Muscle of leg (tissue), 16 donors: Measurements from ENCODE around the gene MASTL. TPM values are rescaled to one million over a fixed set of nuclear protein-coding genes. Genes with fewer than 3 reads are reported as not detected.

ENCODE experiments used
- DNase-seq: peaks from one replicate; pipeline ENCODE4 v3.0.0; 2013
- H3K27ac ChIP-seq: one replicate; pipeline ENCODE4 v1.5.1; 2013; ENCODE audit warnings: mild to moderate bottlenecking, low read length, control low read depth
- H3K27me3 ChIP-seq: one replicate; pipeline ENCODE4 v1.6.1; 2013; ENCODE audit warnings: low read length; ENCODE audit not compliant: control insufficient read depth, insufficient read depth
- H3K36me3 ChIP-seq: one replicate; pipeline ENCODE4 v1.6.1; 2013; ENCODE audit warnings: low read length; ENCODE audit not compliant: control insufficient read depth, insufficient read depth
- H3K4me1 ChIP-seq: one replicate; pipeline ENCODE4 v1.6.1; 2013; ENCODE audit warnings: low read length; ENCODE audit not compliant: control insufficient read depth, insufficient read depth
- H3K4me3 ChIP-seq: one replicate; pipeline ENCODE4 v1.5.1; 2013; ENCODE audit warnings: low read length, control low read depth
- H3K9me3 ChIP-seq: replicated peaks from 2 replicates; pipeline ENCODE4 v1.6.1; 2013; ENCODE audit warnings: low read depth, low read length; ENCODE audit not compliant: control insufficient read depth
- WGBS: methylation state at CpG from one replicate; pipeline ENCODE4 v1.1.5; 2013; ENCODE audit warnings: missing lambda C conversion rate; ENCODE audit not compliant: insufficient coverage; 5-methylcytosine and 5-hydroxymethylcytosine counted together
- long read RNA-seq, 11 donors: transcript quantifications; one replicate each; lab custom pipeline, GENCODE V29; 2026
- polyA plus RNA-seq, 8 donors: library from polyadenylated mRNA; unstranded; fragments of 120-200 nt; gene quantifications; one replicate each; pipeline versions ENCODE4 v1.2.1 to v1.2.3, GENCODE V29; 2013; ENCODE audit warnings: inconsistent platforms in 1 of 8, low replicate concordance in 1 of 8; ENCODE audit not compliant: insufficient read length in 8 of 8, insufficient read depth in 1 of 8
- total RNA-seq: library from RNA; stranded (reverse); fragments of 120-200 nt; gene quantifications from one replicate; pipeline ENCODE4 v1.2.4, GENCODE V29; 2013

Gene MASTL
- total RNA-seq = 8.7 TPM
- 10 to 100 TPM in 1 of 8 donors, 1 to 10 TPM in 7; 4.8 to 10.7 (median 8.2) TPM for polyA plus RNA-seq
- long read RNA-seq, donor 1 = 0 reads
- long read RNA-seq, donor 2 = 0 reads
- long read RNA-seq, donor 3 = 0 reads
- long read RNA-seq, donor 4 = 0 reads
- long read RNA-seq, donor 5, partial matches to known transcripts = 6 of 7 reads
- long read RNA-seq, donor 5, other reads (novel, unspliced or antisense) = 0 of 7 reads
- long read RNA-seq, donor 6, partial matches to known transcripts = 0 of 1 reads
- long read RNA-seq, donor 6, other reads (novel, unspliced or antisense) = 0 of 1 reads
- long read RNA-seq, donor 7 = 0 reads
- long read RNA-seq, donor 8 = 0 reads
- long read RNA-seq, donor 9 = 0 reads
- long read RNA-seq, donor 10 = 0 reads
- long read RNA-seq, donor 11, partial matches to known transcripts = 0 of 1 reads
- long read RNA-seq, donor 11, other reads (novel, unspliced or antisense) = 0 of 1 reads

DNA sequence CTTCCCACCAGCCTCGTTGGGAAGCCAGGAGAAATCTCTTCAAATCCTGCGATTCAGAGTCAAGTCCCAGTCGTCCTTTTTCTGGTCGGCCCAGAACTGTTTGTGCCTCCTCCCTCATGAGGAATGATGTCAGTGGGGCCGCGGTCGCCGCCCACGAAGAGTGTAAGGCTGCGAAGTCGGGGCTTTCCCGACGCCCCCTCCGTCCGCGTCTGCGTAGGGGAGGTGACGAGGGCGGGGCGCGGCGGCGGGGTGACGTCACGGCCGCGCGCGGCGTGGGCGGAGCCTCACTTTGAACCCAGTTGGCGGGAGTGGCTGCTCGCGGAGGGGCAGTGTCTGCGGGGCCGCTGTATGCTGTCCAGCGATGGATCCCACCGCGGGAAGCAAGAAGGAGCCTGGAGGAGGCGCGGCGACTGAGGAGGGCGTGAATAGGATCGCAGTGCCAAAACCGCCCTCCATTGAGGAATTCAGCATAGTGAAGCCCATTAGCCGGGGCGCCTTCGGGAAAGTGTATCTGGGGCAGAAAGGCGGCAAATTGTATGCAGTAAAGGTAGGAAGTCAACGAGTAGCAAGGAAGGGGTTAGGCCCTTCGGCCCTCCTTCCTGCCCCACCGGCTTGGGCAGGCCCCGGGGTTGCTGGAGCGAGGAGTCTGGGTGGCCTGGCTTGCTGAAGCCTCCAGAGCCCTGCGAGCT, at the start of gene MASTL:
Gene MASTL, plus strand, starts transcription at position 287 of the 689 bp plus-strand sequence. Its CDS starts 75 bp downstream, at position 362.
- DNase-seq = peak; percentile 98
- H3K4me3 ChIP-seq = peak within 1 kb of the TSS; percentile 99
- under 1% methylated on average over 54 of the region's 55 CpGs for WGBS
- peaks cover 10% of the 10 kb centered on the region for H3K36me3 ChIP-seq
- H3K27ac ChIP-seq = peak within 1 kb of the TSS; percentile 100
- no peaks in the 10 kb centered on the region for H3K27me3 ChIP-seq
- peaks cover 8% of the 10 kb centered on the region for H3K4me1 ChIP-seq
- no peaks in the 10 kb centered on the region for H3K9me3 ChIP-seq

GRCh38 chr10:27108165-27108564, 47.0 kb upstream of the MASTL start:
- H3K27me3 ChIP-seq = no peaks in the 10 kb centered on the region
- WGBS = no CpG with 5 or more reads among the region's 3 CpGs
- no peak for DNase-seq
- peaks cover 19% of the 10 kb centered on the region for H3K36me3 ChIP-seq
- H3K27ac ChIP-seq = no peak overlapping the region
- H3K9me3 ChIP-seq = peaks cover 2% of the 10 kb centered on the region
- no peak overlapping the region for H3K4me3 ChIP-seq
- no peaks in the 10 kb centered on the region for H3K4me1 ChIP-seq

DNA sequence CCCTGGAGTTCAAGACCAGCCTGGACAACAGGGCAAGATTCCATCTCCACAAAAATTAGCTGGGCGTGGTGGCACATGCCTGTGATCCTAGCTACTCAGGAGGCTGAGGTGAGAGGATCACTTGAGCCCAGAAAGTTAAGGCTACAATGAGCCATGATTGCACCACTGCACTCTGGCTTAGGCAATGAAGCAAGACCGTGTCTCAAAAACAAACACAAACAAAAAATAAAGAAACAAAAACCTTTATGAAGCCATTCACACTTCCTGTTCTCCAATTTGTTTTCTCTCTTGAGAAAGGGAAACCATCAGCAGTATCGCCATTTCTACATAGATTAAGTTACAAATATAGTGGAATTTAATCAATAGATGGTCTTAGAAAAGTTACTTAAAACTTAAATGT, 20.8 kb upstream of the MASTL start:
- Histone ChIP-seq H3K4me3 (no peak overlapping the region), H3K9me3 (no peaks in the 10 kb centered on the region), H3K27ac (no peak overlapping the region), H3K27me3 (no peaks in the 10 kb centered on the region), H3K4me1 (no peaks in the 10 kb centered on the region), H3K36me3 (peaks cover 28% of the 10 kb centered on the region)
- no CpG with 5 or more reads among the region's 3 CpGs for WGBS
- DNase-seq = no peak

DNA sequence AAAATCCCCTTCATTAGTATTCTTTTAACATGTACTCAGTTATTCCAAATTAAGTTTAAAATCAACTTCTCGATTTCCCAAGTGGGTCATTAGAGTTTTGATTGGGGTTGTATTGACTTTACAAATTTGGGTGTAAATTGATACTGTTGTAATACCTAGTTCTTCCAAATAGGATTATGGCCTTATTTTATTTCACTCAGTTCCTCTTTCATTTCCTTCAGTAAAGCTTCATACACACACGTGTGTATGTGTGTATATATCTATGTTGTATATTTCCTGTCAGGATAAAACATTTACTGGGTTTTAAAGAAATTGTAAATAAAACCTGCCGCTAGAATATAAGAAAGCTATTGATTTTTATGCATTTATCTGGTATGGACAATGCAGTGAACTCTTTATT, 16.9 kb upstream of the MASTL start:
- no CpG with 5 or more reads among the region's 3 CpGs for WGBS
- no peak for DNase-seq
- Histone ChIP-seq H3K27me3 (no peaks in the 10 kb centered on the region), H3K9me3 (no peaks in the 10 kb centered on the region), H3K27ac (no peak overlapping the region), H3K36me3 (peaks cover 24% of the 10 kb centered on the region), H3K4me3 (no peak overlapping the region), H3K4me1 (no peaks in the 10 kb centered on the region)

GRCh38 chr10:27143686-27144085, 11.5 kb upstream of the MASTL start:
- no CpG with 5 or more reads among the region's 1 CpG for WGBS
- peaks cover 36% of the 10 kb centered on the region for H3K36me3 ChIP-seq
- no peaks in the 10 kb centered on the region for H3K9me3 ChIP-seq
- H3K27ac ChIP-seq = no peak overlapping the region
- no peaks in the 10 kb centered on the region for H3K4me1 ChIP-seq
- DNase-seq = no peak
- H3K27me3 ChIP-seq = no peaks in the 10 kb centered on the region
- H3K4me3 ChIP-seq = no peak overlapping the region

DNA sequence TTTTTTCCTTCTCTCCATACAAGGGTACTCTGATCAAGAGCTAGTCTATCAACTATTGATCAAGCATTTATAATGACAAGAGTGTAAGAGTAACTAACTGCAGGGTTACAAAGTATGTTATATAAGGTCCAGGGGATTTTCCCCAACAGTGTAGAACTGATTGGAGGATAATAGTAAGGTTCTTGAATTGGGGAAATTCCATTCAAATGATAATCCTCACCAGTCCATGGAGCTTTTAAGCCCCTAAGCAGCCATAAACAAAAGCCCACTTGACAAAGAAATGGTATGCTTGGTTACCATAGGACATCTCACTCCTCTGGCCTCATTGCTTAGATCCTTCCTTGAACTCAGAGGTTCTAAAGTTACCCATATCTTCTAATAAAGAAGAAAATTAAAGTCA, 9.2 kb upstream of the MASTL start:
- H3K27me3 ChIP-seq = no peaks in the 10 kb centered on the region
- no peaks in the 10 kb centered on the region for H3K9me3 ChIP-seq
- no peak overlapping the region for H3K4me3 ChIP-seq
- no peak for DNase-seq
- H3K4me1 ChIP-seq = no peaks in the 10 kb centered on the region
- H3K27ac ChIP-seq = no peak overlapping the region
- peaks cover 31% of the 10 kb centered on the region for H3K36me3 ChIP-seq

DNA sequence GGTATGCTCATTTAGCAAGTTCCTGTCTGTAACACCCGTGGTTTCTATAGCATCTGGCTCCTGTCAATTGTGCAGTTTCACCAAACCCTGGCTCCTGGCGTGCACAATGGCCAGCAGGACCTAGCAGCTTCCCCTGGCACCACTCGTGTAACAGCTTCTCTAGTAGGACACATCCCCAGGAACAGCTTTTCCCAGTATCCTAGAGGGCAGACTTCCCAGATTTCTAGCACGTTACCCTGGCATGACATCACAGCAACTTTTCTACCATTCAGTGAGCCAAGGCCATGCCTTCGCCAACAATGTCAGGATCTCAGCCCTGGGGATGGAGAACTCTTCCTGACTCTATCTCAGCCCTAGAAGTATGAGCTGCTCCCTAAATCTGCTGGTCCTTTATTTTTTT, 7.5 kb upstream of the MASTL start:
- Histone ChIP-seq H3K27me3 (no peaks in the 10 kb centered on the region), H3K9me3 (no peaks in the 10 kb centered on the region), H3K27ac (no peak overlapping the region), H3K36me3 (peaks cover 28% of the 10 kb centered on the region), H3K4me1 (no peaks in the 10 kb centered on the region), H3K4me3 (no peak overlapping the region)
- 80% methylated on average over 4 of the region's 5 CpGs for WGBS
- no peak for DNase-seq

GRCh38 chr10:27150261-27150660, 4.9 kb upstream of the MASTL start:
- no CpG with 5 or more reads among the region's 1 CpG for WGBS
- H3K4me3 ChIP-seq = no peak overlapping the region
- no peaks in the 10 kb centered on the region for H3K27me3 ChIP-seq
- H3K9me3 ChIP-seq = no peaks in the 10 kb centered on the region
- no peak for DNase-seq
- H3K4me1 ChIP-seq = peaks cover 3% of the 10 kb centered on the region
- H3K27ac ChIP-seq = no peak overlapping the region
- peaks cover 24% of the 10 kb centered on the region for H3K36me3 ChIP-seq

DNA sequence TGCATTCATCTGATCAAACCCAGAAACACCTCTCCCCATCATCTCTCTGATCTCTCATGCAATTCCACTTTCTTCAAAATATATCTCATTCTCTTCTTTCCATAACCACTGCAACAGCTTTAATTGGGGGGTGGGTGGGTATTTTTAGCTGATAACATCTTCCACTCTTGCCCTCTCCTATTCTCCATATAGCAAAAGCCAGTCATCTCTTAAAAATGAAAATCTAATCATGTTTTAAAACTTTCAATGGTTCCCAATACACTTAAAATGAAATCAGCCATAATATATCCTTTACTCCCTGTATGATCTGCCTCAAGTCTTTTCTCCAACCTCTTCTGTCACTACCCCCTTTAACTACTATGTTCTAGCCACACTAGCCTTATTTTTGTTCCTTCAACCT, 2.5 kb upstream of the MASTL start:
- Histone ChIP-seq H3K27me3 (no peaks in the 10 kb centered on the region), H3K4me1 (peaks cover 8% of the 10 kb centered on the region), H3K9me3 (no peaks in the 10 kb centered on the region), H3K27ac (no peak overlapping the region), H3K4me3 (peak overlapping the region; percentile 99), H3K36me3 (peaks cover 11% of the 10 kb centered on the region)
- DNase-seq = no peak

- no peaks in the 10 kb centered on the region for H3K27me3 ChIP-seq
- H3K27ac ChIP-seq = peak overlapping the region; percentile 100
- no peak for DNase-seq
- no peaks in the 10 kb centered on the region for H3K9me3 ChIP-seq
- H3K4me1 ChIP-seq = peaks cover 8% of the 10 kb centered on the region
- H3K4me3 ChIP-seq = peak overlapping the region; percentile 99
- peaks cover 5% of the 10 kb centered on the region for H3K36me3 ChIP-seq
- WGBS = no CpG with 5 or more reads among the region's 6 CpGs
These were observed 1.8 kb upstream of the MASTL start for GRCh38 chr10:27153329-27153728.
